Body of pancreas (tissue), 4 donors: ENCODE measurements around the gene ACACB. TPM values are rescaled to one million over a fixed set of nuclear protein-coding genes. Genes with fewer than 3 reads are reported as not detected.
A peak's percentile ranks its signal among the peaks of the same experiment; 100 is the strongest.

Source experiments
- ATAC-seq: fragments of 150-250 bp; one replicate; pipeline ENCODE4 v1.9.1; 2016
- DNase-seq, 4 donors: peaks; one replicate each; pipeline ENCODE4 v3.0.0-alpha.2; 2019
- H3K27ac ChIP-seq, 4 donors: fragments of 200-600 bp; sonication (generic); 1 replicate in 3 of 4; 2 replicates in 1 of 4; pipeline versions ENCODE4 v1.5.1 to v1.6.1; 2016 to 2019; ENCODE audit warnings: mild to moderate bottlenecking in 1 of 4, mixed read lengths in 1 of 4, moderate library complexity in 1 of 4
- H3K27me3 ChIP-seq, 2 donors: fragments of 200-600 bp; sonication (generic); one replicate each; pipeline ENCODE4 v1.6.0; 2016; ENCODE audit warnings: mild to moderate bottlenecking in 1 of 2
- H3K36me3 ChIP-seq, 2 donors: fragments of 200-600 bp; sonication (generic); replicated peaks in 1 of 2; 2 replicates each; pipeline ENCODE4 v1.5.1; 2016; ENCODE audit warnings: low read depth in 2 of 2; ENCODE audit not compliant: insufficient read depth in 1 of 2
- H3K4me1 ChIP-seq: fragments of 200-600 bp; sonication (generic); one replicate; pipeline ENCODE4 v1.6.0; 2016
- H3K4me3 ChIP-seq, 2 donors: fragments of 200-600 bp; sonication (generic); 1 replicate in 1 of 2; 2 replicates in 1 of 2; pipeline ENCODE4 v1.5.1; 2016 to 2019
- H3K9me3 ChIP-seq, 3 donors: fragments of 200-600 bp; sonication (generic); 1 replicate in 2 of 3; 2 replicates in 1 of 3; pipeline ENCODE4 v1.5.1; 2016
- POLR2A ChIP-seq, 3 donors: fragments of 450-650 bp; IDR thresholded peaks; one replicate each; pipeline ENCODE4 v1.6.1; 2016; ENCODE audit warnings: antibody characterized with exemption in 3 of 3, mild to moderate bottlenecking in 2 of 3
- WGBS, 2 donors: methylation state at CpG; one replicate each; pipeline ENCODE4 v1.1.5; 2017; 5-methylcytosine and 5-hydroxymethylcytosine counted together
- intact Hi-C: fragments of 100-400 bp; cut with DNase I; formaldehyde crosslinking; loops from one replicate; pipeline ENCODE4 v1.15.1; 2023
- total RNA-seq, 2 donors: library from RNA; depleted of rRNA; stranded (reverse); fragments of >200 nt; gene quantifications; one replicate each; pipeline ENCODE4 v1.1.0, GENCODE V29; 2016
- TF ChIP-seq, protein P1 (sequence below), 7 experiments: fragments of 450-650 bp in 4 of 7; fragments of 200-600 bp in 3 of 7; sonication (generic) in 3 of 7; IDR thresholded peaks; one replicate each; pipeline ENCODE4 v1.5.1; 2016 to 2019; ENCODE audit warnings: antibody characterized with exemption in 7 of 7

The ACACB gene
- total RNA-seq, 2 donors from 2014 or later, result 71.1 to 358 TPM

DNA sequence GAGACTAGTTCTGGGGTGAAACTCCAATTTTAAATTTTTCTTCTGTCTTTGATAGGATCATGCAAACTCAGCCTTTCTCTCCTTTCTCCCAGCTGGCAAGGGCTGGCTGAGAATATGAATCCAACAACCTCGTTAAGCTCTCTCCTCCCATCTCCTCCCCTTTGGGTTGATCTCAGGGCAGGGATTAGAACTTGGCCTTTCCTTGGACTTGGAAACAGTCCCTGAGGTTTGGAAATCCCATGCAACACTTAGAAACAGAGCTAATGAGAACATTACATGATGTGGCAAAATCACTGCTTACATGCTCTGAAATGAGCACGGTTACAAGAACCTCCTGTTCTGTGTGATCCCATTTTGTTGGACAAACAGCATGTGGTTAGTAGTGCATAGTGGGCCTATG, 31.6 kb downstream of the ACACB start:
- peaks cover 47% of the 10 kb centered on the region for H3K4me1 ChIP-seq
- no peaks in the 10 kb centered on the region for H3K36me3 ChIP-seq
- DNase-seq (peak in 1 of 4 donors; percentile 46), ATAC-seq (peak; percentile 35)
- H3K27me3 ChIP-seq, result no peaks in the 10 kb centered on the region
- intact Hi-C loops, result no loop called here
- 25 to 27% methylated on average over 2 of the region's 2 CpGs for WGBS, 2 donors
- H3K27ac ChIP-seq, result peak overlapping the region in 1 of 4 donors; percentile 17
- no peaks in the 10 kb centered on the region for H3K9me3 ChIP-seq
- H3K4me3 ChIP-seq, result no peak overlapping the region
- TF ChIP-seq, protein P1, sequence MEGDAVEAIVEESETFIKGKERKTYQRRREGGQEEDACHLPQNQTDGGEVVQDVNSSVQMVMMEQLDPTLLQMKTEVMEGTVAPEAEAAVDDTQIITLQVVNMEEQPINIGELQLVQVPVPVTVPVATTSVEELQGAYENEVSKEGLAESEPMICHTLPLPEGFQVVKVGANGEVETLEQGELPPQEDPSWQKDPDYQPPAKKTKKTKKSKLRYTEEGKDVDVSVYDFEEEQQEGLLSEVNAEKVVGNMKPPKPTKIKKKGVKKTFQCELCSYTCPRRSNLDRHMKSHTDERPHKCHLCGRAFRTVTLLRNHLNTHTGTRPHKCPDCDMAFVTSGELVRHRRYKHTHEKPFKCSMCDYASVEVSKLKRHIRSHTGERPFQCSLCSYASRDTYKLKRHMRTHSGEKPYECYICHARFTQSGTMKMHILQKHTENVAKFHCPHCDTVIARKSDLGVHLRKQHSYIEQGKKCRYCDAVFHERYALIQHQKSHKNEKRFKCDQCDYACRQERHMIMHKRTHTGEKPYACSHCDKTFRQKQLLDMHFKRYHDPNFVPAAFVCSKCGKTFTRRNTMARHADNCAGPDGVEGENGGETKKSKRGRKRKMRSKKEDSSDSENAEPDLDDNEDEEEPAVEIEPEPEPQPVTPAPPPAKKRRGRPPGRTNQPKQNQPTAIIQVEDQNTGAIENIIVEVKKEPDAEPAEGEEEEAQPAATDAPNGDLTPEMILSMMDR (IDR thresholded peaks at IDR 0.05), result no peak
- no peak for TF ChIP-seq POLR2A (IDR thresholded peaks at IDR 0.05)

DNA sequence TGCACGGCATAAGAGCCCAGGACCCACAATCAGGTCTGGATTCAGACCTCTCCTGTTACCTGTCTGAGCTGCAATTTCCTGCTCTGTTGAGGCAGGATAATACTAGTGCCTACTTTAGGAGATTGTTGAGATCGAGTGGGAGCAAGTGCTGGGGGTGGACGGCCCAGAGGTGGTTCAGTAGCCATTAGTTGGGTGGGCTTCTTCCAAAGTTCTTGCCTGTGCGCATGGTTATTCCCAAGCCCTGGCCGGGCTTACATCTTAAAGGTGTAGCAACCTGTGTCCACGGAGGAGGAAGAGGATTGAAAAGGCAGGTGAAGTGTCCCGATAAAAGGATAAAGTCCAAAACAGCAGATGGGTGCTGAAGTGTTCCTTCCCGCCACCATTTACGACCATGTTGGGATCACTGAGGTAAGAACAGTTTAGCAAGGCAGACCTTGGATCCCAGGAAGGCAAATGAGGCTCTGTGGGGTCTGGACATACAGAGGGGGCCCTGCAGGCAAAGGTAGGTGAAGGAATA, 33.8 kb downstream of the ACACB start:
- ATAC-seq, result no peak
- WGBS, 2 donors, result 49 to 60% methylated on average over 9 of the region's 9 CpGs

DNA sequence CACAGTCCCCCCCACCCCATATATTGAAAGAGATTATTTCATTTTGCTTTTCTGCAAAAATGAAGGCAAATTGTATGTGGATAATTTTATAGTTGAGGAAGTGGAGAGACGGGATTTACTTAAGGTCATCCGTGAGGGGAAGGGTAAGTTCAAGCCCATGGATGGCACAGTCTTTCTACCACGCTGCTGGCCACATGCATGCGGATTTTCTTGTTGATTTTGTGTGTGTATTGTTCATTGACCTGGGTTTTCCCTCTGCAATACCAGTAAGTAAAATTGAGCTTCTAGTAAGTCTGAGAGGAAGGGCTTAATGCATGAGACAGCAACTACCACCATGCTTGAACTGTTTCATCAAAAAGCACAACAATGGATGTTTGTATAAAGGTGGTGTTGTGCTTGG, 35.1 kb downstream of the ACACB start:
- intact Hi-C loops, result no loop called here

More for the DNA sequence above, 33.8 kb downstream of the ACACB start:
- peaks cover 39% of the 10 kb centered on the region for H3K4me1 ChIP-seq
- H3K27me3 ChIP-seq, result no peaks in the 10 kb centered on the region
- H3K27ac ChIP-seq, result peak overlapping the region in 1 of 4 donors; percentile 15
- H3K36me3 ChIP-seq, result no peaks in the 10 kb centered on the region
- no peak for DNase-seq
- no peak for TF ChIP-seq POLR2A (IDR thresholded peaks at IDR 0.05)
- TF ChIP-seq, protein P1 (IDR thresholded peaks at IDR 0.05), result no peak
- H3K9me3 ChIP-seq, result no peaks in the 10 kb centered on the region
- no peak overlapping the region for H3K4me3 ChIP-seq
- intact Hi-C loops, result no loop called here

DNA sequence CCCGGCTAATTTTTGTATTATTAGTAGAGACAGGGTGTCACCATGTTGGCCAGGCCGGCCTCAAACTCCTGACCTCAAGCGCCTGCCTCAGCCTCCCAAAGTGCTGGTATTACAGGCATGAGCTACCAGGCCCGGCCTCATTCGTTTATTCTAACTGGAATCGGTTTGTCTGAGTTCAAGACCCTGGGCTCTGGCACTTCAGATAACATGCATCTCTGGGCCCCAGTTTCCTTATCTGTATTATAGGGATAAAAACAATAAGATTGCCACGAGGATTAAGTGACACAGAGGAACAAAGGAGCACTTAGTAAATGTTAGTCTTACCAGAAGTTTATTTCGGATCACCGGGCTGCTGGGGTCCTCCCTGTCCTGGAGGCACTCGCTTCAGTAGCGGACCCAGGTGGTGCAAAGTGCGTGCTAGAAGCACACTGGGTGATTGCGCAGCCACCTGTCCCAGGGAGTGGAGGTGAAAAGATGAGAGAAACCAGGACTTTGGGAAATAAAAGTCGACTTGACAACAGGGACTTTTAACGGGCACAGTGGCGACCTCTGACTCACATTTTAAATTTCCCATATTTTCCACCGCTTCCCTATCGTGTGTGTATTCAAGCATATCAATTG, 37.5 kb downstream of the ACACB start:
- DNase-seq (peak; percentile 45 to 70 (median 50)), ATAC-seq (peak; percentile 55)
- intact Hi-C loops, result no loop called here
- TF ChIP-seq POLR2A (IDR thresholded peaks at IDR 0.05), result no peak
- TF ChIP-seq, protein P1 (IDR thresholded peaks at IDR 0.05), result peak in 1 of 7 experiments; percentile 5
- H3K27ac ChIP-seq, result peak overlapping the region; percentile 52 to 88 (median 70)
- WGBS, 2 donors, result 25 to 27% methylated on average over 17 to 18 of the region's 18 CpGs
- no peaks in the 10 kb centered on the region for H3K27me3 ChIP-seq
- peaks cover 33% of the 10 kb centered on the region for H3K4me1 ChIP-seq
- H3K4me3 ChIP-seq, result no peak overlapping the region
- no peaks in the 10 kb centered on the region for H3K36me3 ChIP-seq
- no peaks in the 10 kb centered on the region for H3K9me3 ChIP-seq

More for the DNA sequence above, 35.1 kb downstream of the ACACB start:
- Histone ChIP-seq H3K4me1 (peaks cover 30% of the 10 kb centered on the region), H3K27me3 (no peaks in the 10 kb centered on the region), H3K9me3 (no peaks in the 10 kb centered on the region), H3K27ac (no peak overlapping the region), H3K4me3 (no peak overlapping the region), H3K36me3 (no peaks in the 10 kb centered on the region)
- 89 to 90% methylated on average over 4 of the region's 4 CpGs for WGBS, 2 donors
- no peak for ATAC-seq
- no peak for DNase-seq
- TF ChIP-seq, protein P1 (IDR thresholded peaks at IDR 0.05), result no peak
- no peak for TF ChIP-seq POLR2A (IDR thresholded peaks at IDR 0.05)
